HG02642 (cell line): Measurements from ENCODE around the gene COQ10A.

Experiments
- ATAC-seq: cut with Tn5 transposase; IDR thresholded peaks from one replicate; pipeline ENCODE4 v1.9.1; 2021; ENCODE audit warnings: mild to moderate bottlenecking; ENCODE audit not compliant: unreplicated experiment, poor library complexity

The COQ10A gene

GRCh38 chr12:56266693-56267442 is at the start of gene COQ10A:
COQ10A (plus strand) TSS chr12:56266942; CDS start chr12:56267119, 177 bp downstream.
- ATAC-seq = peak; percentile 91

- ATAC-seq = no peak
Measured at GRCh38 chr12:56219840-56220239, 46.9 kb upstream of the COQ10A start.

GRCh38 chr12:56220611-56221231 is 46.0 kb upstream of the COQ10A start:
- no peak for ATAC-seq

- peak; percentile 28 for ATAC-seq
Measured at GRCh38 chr12:56221232-56221756, 45.4 kb upstream of the COQ10A start.

- peak; percentile 75 for ATAC-seq
Measured at GRCh38 chr12:56221757-56222530, 44.8 kb upstream of the COQ10A start, which contains the start of gene RNF41. RNF41 (minus strand) TSS chr12:56221922; CDS start chr12:56214047, 7,875 bp downstream.

- ATAC-seq = no peak
Measured at GRCh38 chr12:56222531-56222895, 44.2 kb upstream of the COQ10A start.

GRCh38 chr12:56223571-56224101 is 43.1 kb upstream of the COQ10A start:
- ATAC-seq = no peak

- peak; percentile 81 for ATAC-seq
Measured at GRCh38 chr12:56224102-56224701, 42.5 kb upstream of the COQ10A start, which contains the start of gene NABP2. NABP2 (plus strand) TSS chr12:56224342; CDS start chr12:56224857, 515 bp downstream.

GRCh38 chr12:56224954-56225353 is 41.8 kb upstream of the COQ10A start:
- ATAC-seq = no peak

GRCh38 chr12:56229082-56229481 is 37.7 kb upstream of the COQ10A start:
- no peak for ATAC-seq

- no peak for ATAC-seq
Measured at GRCh38 chr12:56229916-56230431, 36.8 kb upstream of the COQ10A start, which contains the start of gene SLC39A5. SLC39A5 (plus strand) TSS chr12:56230051; CDS start chr12:56231275, 1,224 bp downstream.

- no peak for ATAC-seq
Measured at GRCh38 chr12:56230432-56231183, 36.1 kb upstream of the COQ10A start.

GRCh38 chr12:56231184-56231582 is 35.6 kb upstream of the COQ10A start:
- ATAC-seq = no peak

GRCh38 chr12:56234746-56235436 is 31.9 kb upstream of the COQ10A start:
- ATAC-seq = no peak

GRCh38 chr12:56236091-56236490 is 30.7 kb upstream of the COQ10A start:
- no peak for ATAC-seq

GRCh38 chr12:56236985-56237384 is 29.8 kb upstream of the COQ10A start:
- no peak for ATAC-seq

- no peak for ATAC-seq
Measured at GRCh38 chr12:56237552-56237951, 29.2 kb upstream of the COQ10A start.
